Mucosa of stomach (tissue), 1 donor: Measurements from ENCODE around the gene SLC35B2.
A peak's percentile ranks its signal among the peaks of the same experiment; 100 is the strongest.

ENCODE experiments used
- H3K27me3 ChIP-seq: one replicate; pipeline ENCODE4 v1.7.0; 2013; ENCODE audit warnings: mild to moderate bottlenecking, low read length; ENCODE audit not compliant: control insufficient read depth, insufficient read depth
- H3K36me3 ChIP-seq: one replicate; pipeline ENCODE4 v1.7.0; 2013; ENCODE audit warnings: low read length; ENCODE audit not compliant: control insufficient read depth, insufficient read depth
- H3K4me1 ChIP-seq: one replicate; pipeline ENCODE4 v1.7.0; 2013; ENCODE audit warnings: mild to moderate bottlenecking, low read length; ENCODE audit not compliant: control insufficient read depth, insufficient read depth
- H3K4me3 ChIP-seq: one replicate; pipeline ENCODE4 v1.7.0; 2013; ENCODE audit warnings: low read length
- H3K9ac ChIP-seq: one replicate; pipeline ENCODE4 v1.7.0; 2013; ENCODE audit warnings: mild to moderate bottlenecking, low read length, moderate library complexity
- H3K9me3 ChIP-seq: one replicate; pipeline ENCODE4 v1.7.0; 2013; ENCODE audit warnings: mild to moderate bottlenecking, low read length, moderate library complexity; ENCODE audit not compliant: control insufficient read depth
- donor health status: Pancreatic carcinoma.

Gene SLC35B2

DNA sequence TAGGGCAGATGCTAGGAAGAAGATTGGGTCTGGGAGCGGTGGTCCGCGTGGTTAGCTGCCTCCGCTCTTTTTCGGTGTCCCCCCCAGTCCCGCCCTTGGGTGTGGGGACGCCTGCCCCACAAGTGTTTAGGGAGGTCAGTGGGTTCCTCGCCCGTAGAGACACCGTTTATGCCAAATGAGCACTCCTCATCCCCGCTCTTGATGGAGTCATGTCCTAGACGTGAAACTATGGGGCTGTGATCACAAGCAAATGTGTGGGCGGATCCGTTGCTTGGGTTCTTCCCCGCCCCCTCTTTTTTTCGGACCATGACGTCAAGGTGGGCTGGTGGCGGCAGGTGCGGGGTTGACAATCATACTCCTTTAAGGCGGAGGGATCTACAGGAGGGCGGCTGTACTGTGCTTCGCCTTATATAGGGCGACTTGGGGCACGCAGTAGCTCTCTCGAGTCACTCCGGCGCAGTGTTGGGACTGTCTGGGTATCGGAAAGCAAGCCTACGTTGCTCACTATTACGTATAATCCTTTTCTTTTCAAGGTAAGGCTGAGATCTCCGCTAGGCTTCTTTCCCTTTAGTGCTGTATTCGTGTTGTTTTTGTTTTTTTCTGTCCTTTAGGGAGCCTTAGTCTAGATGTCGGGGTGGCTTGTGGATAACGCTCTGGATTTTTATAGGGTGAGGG, 10.5 kb downstream of the SLC35B2 start, which contains the start of gene HSP90AB1:
Gene HSP90AB1, plus strand, starts transcription at position 439 of the 675 bp plus-strand sequence. CDS start 1,529 bp downstream, outside the sequence.
- peaks cover 11% of the 10 kb centered on the region for H3K36me3 ChIP-seq
- peak within 1 kb of the TSS; percentile 99 for H3K4me3 ChIP-seq
- H3K9me3 ChIP-seq = no peaks in the 10 kb centered on the region
- H3K27me3 ChIP-seq = no peaks in the 10 kb centered on the region
- H3K9ac ChIP-seq = peak within 1 kb of the TSS; percentile 89
- H3K4me1 ChIP-seq = peaks cover 18% of the 10 kb centered on the region

DNA sequence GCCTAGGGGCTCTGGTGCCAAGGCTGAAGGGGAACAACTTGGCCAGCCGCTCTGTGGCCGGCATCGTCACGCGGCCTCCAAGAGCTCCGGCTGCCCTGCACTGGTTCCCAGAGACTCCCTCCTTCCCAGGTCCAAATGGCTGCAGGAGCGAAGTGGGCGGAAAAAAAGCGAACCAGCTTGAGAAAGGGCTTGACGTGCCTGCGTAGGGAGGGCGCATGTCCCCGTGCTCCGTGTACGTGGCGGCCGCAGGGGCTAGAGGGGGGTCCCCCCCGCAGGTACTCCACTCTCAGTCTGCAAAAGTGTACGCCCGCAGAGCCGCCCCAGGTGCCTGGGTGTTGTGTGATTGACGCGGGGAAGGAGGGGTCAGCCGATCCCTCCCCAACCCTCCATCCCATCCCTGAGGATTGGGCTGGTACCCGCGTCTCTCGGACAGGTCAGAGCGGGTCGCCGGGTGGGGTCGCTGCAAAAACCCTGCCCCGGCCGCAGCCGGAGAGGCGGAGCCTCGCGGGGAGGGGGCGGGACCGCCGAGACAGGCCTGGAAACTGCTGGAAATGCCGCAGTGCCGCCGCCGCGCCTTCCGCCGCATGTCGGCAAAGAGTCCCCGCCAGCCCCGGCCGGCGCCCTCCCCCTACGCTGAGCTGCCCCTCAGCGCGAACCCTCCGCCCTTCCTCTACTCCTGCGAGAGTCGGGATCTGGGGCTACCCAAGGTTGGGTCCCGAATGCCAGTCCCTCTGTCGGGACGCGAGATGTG, 11.2 kb downstream of the SLC35B2 start:
- peak overlapping the region; percentile 89 for H3K9ac ChIP-seq
- H3K4me1 ChIP-seq = peaks cover 18% of the 10 kb centered on the region
- peak overlapping the region; percentile 99 for H3K4me3 ChIP-seq
- H3K27me3 ChIP-seq = no peaks in the 10 kb centered on the region
- no peaks in the 10 kb centered on the region for H3K9me3 ChIP-seq
- peaks cover 4% of the 10 kb centered on the region for H3K36me3 ChIP-seq

GRCh38 chr6:44245391-44245911, 11.9 kb downstream of the SLC35B2 start:
- peak overlapping the region; percentile 89 for H3K9ac ChIP-seq
- no peaks in the 10 kb centered on the region for H3K27me3 ChIP-seq
- H3K36me3 ChIP-seq = no peaks in the 10 kb centered on the region
- H3K9me3 ChIP-seq = no peaks in the 10 kb centered on the region
- H3K4me3 ChIP-seq = peak overlapping the region; percentile 99
- H3K4me1 ChIP-seq = peaks cover 18% of the 10 kb centered on the region

GRCh38 chr6:44243345-44243744, 14.0 kb downstream of the SLC35B2 start:
- H3K4me3 ChIP-seq = no peak overlapping the region
- no peaks in the 10 kb centered on the region for H3K36me3 ChIP-seq
- H3K27me3 ChIP-seq = no peaks in the 10 kb centered on the region
- H3K4me1 ChIP-seq = peaks cover 7% of the 10 kb centered on the region
- no peak overlapping the region for H3K9ac ChIP-seq
- no peaks in the 10 kb centered on the region for H3K9me3 ChIP-seq

DNA sequence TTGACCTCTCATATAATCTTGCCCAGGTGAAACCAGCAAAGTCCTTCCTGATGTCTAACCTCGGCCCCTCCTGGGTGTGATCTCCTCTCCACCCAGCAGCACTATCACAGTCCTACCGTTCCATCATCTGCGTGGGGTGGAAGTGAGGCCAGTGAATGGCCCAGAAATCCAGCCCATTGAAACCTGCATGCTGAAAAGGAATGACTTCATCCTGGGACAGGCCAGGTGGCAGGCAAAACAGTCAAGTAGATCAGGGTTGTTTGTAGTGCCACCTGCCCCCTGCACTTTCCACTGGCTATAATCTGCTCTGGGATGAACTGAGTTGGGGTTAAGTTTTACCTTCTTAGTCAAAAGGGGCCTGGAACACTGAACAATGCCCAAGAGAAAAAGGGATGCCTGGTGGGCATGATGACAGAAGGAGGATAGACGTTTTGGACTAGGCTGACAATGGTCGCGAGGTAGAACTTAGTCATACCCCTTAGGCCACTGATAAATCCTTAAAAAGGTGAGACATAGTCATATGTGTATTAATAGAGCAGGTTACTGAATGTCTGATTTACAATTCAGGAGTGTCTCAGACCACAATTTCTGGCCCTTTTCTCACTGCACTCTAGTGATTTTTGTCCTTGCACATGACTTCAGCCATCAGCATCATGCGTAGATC, 18.5 kb downstream of the SLC35B2 start:
- no peaks in the 10 kb centered on the region for H3K36me3 ChIP-seq
- H3K9ac ChIP-seq = no peak overlapping the region
- H3K27me3 ChIP-seq = no peaks in the 10 kb centered on the region
- peaks cover 24% of the 10 kb centered on the region for H3K4me1 ChIP-seq
- H3K4me3 ChIP-seq = no peak overlapping the region
- H3K9me3 ChIP-seq = no peaks in the 10 kb centered on the region

GRCh38 chr6:44237813-44238433, 19.4 kb downstream of the SLC35B2 start:
- Histone ChIP-seq H3K9me3 (no peaks in the 10 kb centered on the region), H3K36me3 (no peaks in the 10 kb centered on the region), H3K4me1 (peaks cover 24% of the 10 kb centered on the region), H3K9ac (peak overlapping the region; percentile 92), H3K4me3 (peak overlapping the region; percentile 78), H3K27me3 (no peaks in the 10 kb centered on the region)

GRCh38 chr6:44237021-44237812, 20.1 kb downstream of the SLC35B2 start:
- peak overlapping the region; percentile 78 for H3K4me3 ChIP-seq
- H3K4me1 ChIP-seq = peaks cover 24% of the 10 kb centered on the region
- H3K9ac ChIP-seq = peak overlapping the region; percentile 92
- no peaks in the 10 kb centered on the region for H3K36me3 ChIP-seq
- H3K27me3 ChIP-seq = no peaks in the 10 kb centered on the region
- H3K9me3 ChIP-seq = no peaks in the 10 kb centered on the region

DNA sequence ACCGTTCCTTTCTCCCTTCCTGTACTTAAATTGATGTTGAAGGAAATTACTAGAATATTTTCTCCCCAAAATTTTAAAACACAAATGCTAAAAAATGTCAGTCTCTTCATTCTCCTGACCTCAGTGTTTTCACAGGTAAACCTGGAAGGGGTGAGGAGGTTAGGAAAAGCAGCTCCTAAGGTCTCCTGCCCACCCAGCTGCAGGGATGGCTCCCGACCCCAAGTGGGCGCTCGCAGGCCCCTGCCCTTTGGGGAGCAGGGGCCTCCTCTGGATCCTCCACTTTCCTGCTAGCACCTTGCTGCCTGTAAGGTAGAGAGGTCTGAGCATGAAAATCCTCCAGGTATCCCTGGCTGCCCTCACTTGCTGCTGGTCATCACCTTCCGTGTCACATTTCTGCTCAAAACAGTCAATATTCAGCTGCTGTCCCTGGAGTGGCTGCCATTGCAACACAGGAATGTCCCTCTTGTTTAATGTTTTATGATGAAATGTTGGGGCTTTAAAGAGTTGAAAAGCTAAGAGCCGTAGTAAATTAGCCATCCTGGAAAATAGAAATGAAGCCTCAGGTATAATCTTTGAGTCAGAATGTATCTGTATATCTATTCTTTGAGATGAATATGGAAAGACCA, 21.3 kb downstream of the SLC35B2 start:
- H3K9ac ChIP-seq = no peak overlapping the region
- H3K4me1 ChIP-seq = peaks cover 24% of the 10 kb centered on the region
- no peaks in the 10 kb centered on the region for H3K27me3 ChIP-seq
- H3K36me3 ChIP-seq = no peaks in the 10 kb centered on the region
- H3K4me3 ChIP-seq = no peak overlapping the region
- no peaks in the 10 kb centered on the region for H3K9me3 ChIP-seq

- H3K9ac ChIP-seq = no peak overlapping the region
Measured at GRCh38 chr6:44235269-44235668, 22.1 kb downstream of the SLC35B2 start.

DNA sequence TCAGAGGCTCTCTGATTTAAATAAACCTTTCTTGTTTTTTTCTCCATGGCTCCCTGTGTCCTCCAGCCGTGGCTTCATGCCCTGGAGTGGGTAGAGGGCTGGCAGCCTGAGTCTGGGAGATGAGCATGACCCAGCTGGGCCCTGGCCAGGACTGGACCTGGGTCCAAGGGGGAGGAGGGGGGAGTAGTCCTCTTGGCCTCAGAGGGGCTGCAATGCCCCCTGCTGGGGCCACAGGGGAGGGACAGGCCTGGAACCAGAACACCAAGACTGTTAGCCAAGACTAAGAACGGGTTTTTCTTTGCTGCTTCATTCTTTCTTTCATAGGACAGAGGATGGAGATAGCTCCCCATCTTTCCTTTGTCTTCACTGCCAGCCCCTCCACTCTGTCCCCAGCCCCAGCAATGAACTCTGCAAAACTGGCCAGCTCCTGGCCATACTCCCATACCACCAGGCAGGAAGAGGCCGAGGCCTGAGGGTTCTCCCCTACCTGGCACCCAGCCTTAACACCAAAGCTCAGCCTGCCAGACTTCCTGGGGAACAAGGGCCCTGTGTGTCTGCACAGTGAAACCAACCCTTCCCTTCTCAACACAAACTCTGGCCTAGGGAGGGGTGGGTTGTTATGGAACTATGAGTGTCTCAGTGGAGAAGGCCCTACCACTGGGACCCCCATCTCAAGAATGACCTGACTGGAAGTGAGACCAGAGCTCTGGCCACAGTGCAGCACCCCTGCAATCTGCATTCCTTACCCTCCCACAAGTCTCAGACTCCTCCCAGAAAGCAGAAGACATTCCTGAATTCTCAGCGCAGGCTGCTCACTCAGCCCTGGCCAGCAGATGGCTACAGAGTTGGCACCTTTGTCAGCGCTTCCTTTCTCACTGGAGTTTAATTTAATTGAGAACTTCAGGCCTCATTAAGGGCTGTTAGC, 23.0 kb downstream of the SLC35B2 start:
- Histone ChIP-seq H3K9ac (peak overlapping the region; percentile 3), H3K4me1 (peaks cover 24% of the 10 kb centered on the region), H3K9me3 (no peaks in the 10 kb centered on the region), H3K27me3 (no peaks in the 10 kb centered on the region), H3K4me3 (no peak overlapping the region), H3K36me3 (no peaks in the 10 kb centered on the region)

More at GRCh38 chr6:44235269-44235668, 22.1 kb downstream of the SLC35B2 start:
- Histone ChIP-seq H3K4me3 (no peak overlapping the region), H3K27me3 (no peaks in the 10 kb centered on the region), H3K9me3 (no peaks in the 10 kb centered on the region), H3K36me3 (no peaks in the 10 kb centered on the region), H3K4me1 (peaks cover 24% of the 10 kb centered on the region)
